WI38 (cell line): ENCODE data around the gene SGK1.

Source experiments
- H3K4me3 ChIP-seq: 2 replicates; pipeline ENCODE4 v1.5.1; 2011; ENCODE audit warnings: low read depth, mild to moderate bottlenecking, control low read depth, low read length
- CTCF ChIP-seq: IDR thresholded peaks from 2 replicates; pipeline ENCODE4 v1.5.1; 2012; ENCODE audit warnings: low read depth, mild to moderate bottlenecking, control low read depth, low read length

Gene SGK1

GRCh38 chr6:134250776-134251175, 67.1 kb downstream of the SGK1 start:
- H3K4me3 ChIP-seq, result no peak overlapping the region
- no peak for TF ChIP-seq CTCF

- TF ChIP-seq CTCF, result no peak
- H3K4me3 ChIP-seq, result no peak overlapping the region
These were observed 67.9 kb downstream of the SGK1 start for GRCh38 chr6:134249759-134250602.

DNA sequence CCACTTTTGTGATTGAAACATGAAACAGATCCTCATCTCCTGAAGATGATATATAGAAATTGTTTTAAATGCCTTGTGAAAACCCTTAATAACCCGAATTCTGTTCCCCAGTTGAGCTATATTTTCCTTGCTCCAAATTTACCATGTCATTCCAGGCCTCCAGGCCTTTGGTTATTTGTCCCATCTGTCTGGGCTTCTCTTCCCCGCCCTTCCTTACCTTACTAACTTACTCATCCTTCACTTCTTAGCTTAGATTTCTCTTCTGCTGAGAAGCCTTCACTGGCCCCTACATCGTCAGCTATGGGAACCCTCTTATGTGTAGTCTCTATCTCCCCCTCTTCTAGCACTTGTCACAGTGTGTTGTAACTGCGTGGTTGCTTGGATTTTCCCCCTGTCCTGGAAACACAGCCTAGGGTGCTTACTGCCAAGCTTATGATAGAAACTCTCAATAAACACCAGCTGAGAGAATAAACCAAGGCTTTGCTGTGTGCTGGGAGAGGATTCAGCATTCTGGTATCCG, 68.6 kb downstream of the SGK1 start:
- no peak for TF ChIP-seq CTCF
- H3K4me3 ChIP-seq, result no peak overlapping the region

GRCh38 chr6:134247844-134248580, 69.9 kb downstream of the SGK1 start:
- H3K4me3 ChIP-seq, result no peak overlapping the region
- no peak for TF ChIP-seq CTCF

DNA sequence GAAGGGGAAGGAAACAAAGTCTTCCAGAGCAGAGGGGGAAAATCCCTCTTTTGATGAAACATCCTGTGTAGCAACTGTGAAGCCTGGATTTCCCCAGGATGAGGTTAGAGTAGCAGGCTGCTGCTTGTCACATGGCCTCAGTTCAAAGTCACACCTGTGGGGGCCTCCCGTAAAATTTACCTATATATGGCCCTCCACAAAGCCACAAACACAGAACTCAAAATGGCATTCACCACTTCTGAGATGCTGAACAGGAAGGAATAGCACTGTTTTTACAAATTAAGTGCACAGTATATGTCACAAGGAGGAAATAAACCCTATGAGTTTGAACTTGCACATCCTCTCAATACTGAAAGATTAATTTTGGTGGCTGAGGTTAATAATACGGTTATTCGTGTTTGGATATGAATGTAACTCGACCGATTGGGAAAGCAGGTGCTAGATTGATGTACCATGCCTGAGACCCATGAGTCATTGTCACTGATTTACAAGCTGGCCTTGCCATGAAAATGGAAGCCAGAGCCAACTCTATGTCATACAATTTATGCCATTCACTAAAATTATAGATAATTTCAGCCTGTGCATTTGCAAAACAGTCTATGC, 70.6 kb downstream of the SGK1 start:
- no peak for TF ChIP-seq CTCF
- no peak overlapping the region for H3K4me3 ChIP-seq

DNA sequence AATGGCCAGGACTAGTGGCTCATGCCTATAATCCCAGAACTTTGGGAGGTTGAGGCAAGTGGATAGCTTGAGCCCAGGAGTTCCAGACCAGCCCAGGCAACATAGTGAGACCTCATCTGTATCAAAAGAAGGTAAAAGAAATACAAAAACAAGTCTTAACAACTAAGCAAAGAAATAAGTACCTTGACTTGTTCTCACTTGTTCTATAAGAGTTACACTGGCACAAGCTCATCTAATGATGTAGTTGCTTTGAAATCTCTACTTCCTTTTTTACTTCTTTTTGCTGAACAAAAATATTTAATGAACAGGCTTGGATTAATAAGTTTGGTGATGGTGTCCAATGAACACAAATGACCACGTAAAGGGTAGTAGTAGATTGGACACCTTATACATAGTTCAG, 72.2 kb downstream of the SGK1 start:
- H3K4me3 ChIP-seq, result no peak overlapping the region
- no peak for TF ChIP-seq CTCF

DNA sequence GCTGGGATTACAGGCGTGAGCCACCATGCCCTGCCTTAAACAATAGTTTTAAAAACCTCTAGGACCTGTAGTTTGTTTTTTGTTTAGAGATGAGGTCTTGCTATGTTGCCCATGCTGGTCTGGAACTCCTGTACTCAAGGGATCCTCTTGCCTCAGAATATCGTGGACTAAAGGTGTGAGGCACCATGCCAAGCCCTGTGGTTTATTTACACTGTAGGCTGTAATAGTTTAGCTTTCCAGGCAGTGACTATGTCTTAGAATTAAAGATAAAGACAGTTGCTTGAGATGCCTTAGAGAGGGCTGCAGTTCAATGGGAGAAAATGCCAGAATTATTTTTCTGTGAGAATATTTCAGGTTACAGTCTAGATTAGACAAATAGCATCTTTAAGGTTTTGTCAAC, 72.9 kb downstream of the SGK1 start:
- TF ChIP-seq CTCF, result no peak
- H3K4me3 ChIP-seq, result no peak overlapping the region
